ENCODE results near the gene PLXDC2. TPM values are rescaled to one million over a fixed set of nuclear protein-coding genes. Genes with fewer than 3 reads are reported as not detected.

Gene PLXDC2
- total and polyA plus RNA-seq, 2 donors (not counting 1 experiment from before 2014, with no cell fraction given): 0.07 TPM

DNA sequence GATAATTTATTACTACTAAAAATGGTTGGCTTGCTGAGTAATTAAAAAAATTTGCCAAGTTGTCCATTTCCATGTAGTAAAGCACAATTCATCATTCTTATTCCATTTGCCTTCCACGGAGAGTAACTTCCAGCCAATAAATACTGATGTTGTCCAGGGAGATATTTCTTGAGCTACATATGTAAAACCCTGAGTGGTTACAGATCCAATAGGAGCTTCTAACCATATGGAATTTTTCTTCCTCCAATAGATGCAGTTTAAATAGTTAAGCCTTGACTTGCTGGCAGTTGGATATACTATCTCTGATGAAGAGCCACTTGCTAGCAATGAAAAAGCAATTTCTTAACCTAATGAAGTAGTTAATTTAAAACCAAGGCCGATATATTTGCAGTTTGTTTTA is 271.1 kb downstream of the PLXDC2 start:
- ATAC-seq (ENCODE audit: low read depth) (no peak), DNase-seq (no peak)
- ChIA-PET CTCF (no interaction called here), POLR2A (no interaction called here)
- Histone ChIP-seq H3K36me3 (replicated peaks in 1 of 2; ENCODE audit: control extremely low read depth in 1 of 2, control insufficient read depth in 1 of 2, extremely low read depth in 1 of 2, insufficient read depth in 2 of 2, low read length in 1 of 2) (no peaks in the 10 kb centered on the region), H3K9me3 (ENCODE audit: control extremely low read depth in 1 of 3, control insufficient read depth in 2 of 3, insufficient read depth in 1 of 3, low read length in 2 of 3) (peaks cover 0 to 4% (median 0%) of the 10 kb centered on the region in 3 donors), H2AFZ (ENCODE audit: insufficient read depth, low read depth, low read length, poor library complexity, severe bottlenecking) (no peak overlapping the region), H3K4me3 (ENCODE audit: control extremely low read depth in 1 of 5, extremely low read depth in 1 of 5, insufficient read depth in 1 of 5, low read depth in 2 of 5, low read length in 4 of 5) (no peak overlapping the region), H3K27ac (ENCODE audit: low read length in 2 of 2) (no peak overlapping the region), H3K4me2 (replicated peaks; ENCODE audit: low read depth, low read length, poor library complexity, severe bottlenecking) (no peak overlapping the region), H3K4me1 (ENCODE audit: control insufficient read depth in 2 of 2, insufficient read depth in 2 of 2, low read length in 2 of 2) (no peaks in the 10 kb centered on the region), H3K27me3 (replicated peaks in 1 of 4; ENCODE audit: control extremely low read depth in 1 of 4, control insufficient read depth in 3 of 4, insufficient read depth in 4 of 4, low read length in 3 of 4) (no peaks in the 10 kb centered on the region), H3K79me2 (ENCODE audit: control insufficient read depth, insufficient read depth, low read length) (no peaks in the 10 kb centered on the region), H3K9ac (ENCODE audit: low read length) (no peak overlapping the region), H4K20me1 (ENCODE audit: control insufficient read depth, insufficient read depth, low read length, poor library complexity, severe bottlenecking) (no peaks in the 10 kb centered on the region)
- TF ChIP-seq, protein P1, sequence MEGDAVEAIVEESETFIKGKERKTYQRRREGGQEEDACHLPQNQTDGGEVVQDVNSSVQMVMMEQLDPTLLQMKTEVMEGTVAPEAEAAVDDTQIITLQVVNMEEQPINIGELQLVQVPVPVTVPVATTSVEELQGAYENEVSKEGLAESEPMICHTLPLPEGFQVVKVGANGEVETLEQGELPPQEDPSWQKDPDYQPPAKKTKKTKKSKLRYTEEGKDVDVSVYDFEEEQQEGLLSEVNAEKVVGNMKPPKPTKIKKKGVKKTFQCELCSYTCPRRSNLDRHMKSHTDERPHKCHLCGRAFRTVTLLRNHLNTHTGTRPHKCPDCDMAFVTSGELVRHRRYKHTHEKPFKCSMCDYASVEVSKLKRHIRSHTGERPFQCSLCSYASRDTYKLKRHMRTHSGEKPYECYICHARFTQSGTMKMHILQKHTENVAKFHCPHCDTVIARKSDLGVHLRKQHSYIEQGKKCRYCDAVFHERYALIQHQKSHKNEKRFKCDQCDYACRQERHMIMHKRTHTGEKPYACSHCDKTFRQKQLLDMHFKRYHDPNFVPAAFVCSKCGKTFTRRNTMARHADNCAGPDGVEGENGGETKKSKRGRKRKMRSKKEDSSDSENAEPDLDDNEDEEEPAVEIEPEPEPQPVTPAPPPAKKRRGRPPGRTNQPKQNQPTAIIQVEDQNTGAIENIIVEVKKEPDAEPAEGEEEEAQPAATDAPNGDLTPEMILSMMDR (IDR thresholded peaks at IDR 0.05): no peak
- H3K27me3 Mint-ChIP-seq: no peaks in the 10 kb centered on the region
- no CpG with 5 or more reads among the region's 2 CpGs for WGBS (ENCODE audit: insufficient coverage)
- intact Hi-C loops (cut with micrococcal nuclease): no loop called here
- H3K27ac Mint-ChIP-seq: no peak overlapping the region
- peaks cover 9% of the 10 kb centered on the region for H3K9me3 Mint-ChIP-seq (ENCODE audit: insufficient read depth)
- H3K4me1 Mint-ChIP-seq: no peaks in the 10 kb centered on the region
- H3K4me3 Mint-ChIP-seq: no peak overlapping the region

DNA sequence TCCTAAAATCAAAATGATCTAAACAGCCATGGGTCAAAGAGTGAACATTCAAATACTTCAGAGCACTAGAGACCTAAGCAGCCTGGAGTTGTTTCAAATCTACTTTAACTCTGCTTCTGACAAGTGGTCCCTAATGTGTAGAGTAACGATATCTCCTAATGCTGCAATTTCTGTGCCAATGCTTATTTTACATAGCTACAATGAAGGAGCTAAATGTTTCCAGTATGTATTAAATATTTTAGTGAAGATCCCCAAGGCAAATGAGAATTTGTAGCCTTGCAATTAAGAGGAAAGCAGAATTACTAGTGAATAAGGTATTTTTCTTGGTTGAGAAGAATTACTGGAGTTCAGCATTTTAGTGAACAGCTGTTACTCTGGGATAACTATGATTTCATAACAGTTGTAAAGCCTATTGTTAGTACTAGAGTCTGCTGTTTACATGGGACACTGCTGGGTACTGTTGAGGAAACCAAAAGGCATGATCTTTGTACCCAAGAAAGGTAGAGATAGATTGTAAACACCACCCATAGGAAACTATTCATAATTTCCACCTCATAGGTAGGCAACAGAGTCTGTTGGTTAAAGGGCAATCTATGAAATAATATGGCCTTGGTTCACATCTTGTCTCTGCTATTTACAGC is 271.9 kb downstream of the PLXDC2 start:
- CTCF ChIA-PET: no interaction called here
- Histone ChIP-seq H3K4me2 (replicated peaks; ENCODE audit: low read depth, low read length, poor library complexity, severe bottlenecking) (no peak overlapping the region), H3K4me3 (ENCODE audit: control extremely low read depth in 1 of 5, extremely low read depth in 1 of 5, insufficient read depth in 1 of 5, low read depth in 2 of 5, low read length in 4 of 5) (no peak overlapping the region), H3K27ac (ENCODE audit: low read length in 2 of 2) (no peak overlapping the region), H2AFZ (ENCODE audit: insufficient read depth, low read depth, low read length, poor library complexity, severe bottlenecking) (no peak overlapping the region), H3K27me3 (replicated peaks in 1 of 4; ENCODE audit: control extremely low read depth in 1 of 4, control insufficient read depth in 3 of 4, insufficient read depth in 4 of 4, low read length in 3 of 4) (no peaks in the 10 kb centered on the region), H3K79me2 (ENCODE audit: control insufficient read depth, insufficient read depth, low read length) (no peaks in the 10 kb centered on the region), H3K36me3 (replicated peaks in 1 of 2; ENCODE audit: control extremely low read depth in 1 of 2, control insufficient read depth in 1 of 2, extremely low read depth in 1 of 2, insufficient read depth in 2 of 2, low read length in 1 of 2) (no peaks in the 10 kb centered on the region), H3K9me3 (ENCODE audit: control extremely low read depth in 1 of 3, control insufficient read depth in 2 of 3, insufficient read depth in 1 of 3, low read length in 2 of 3) (peaks cover 0 to 2% (median 0%) of the 10 kb centered on the region in 3 donors), H4K20me1 (ENCODE audit: control insufficient read depth, insufficient read depth, low read length, poor library complexity, severe bottlenecking) (no peaks in the 10 kb centered on the region), H3K4me1 (ENCODE audit: control insufficient read depth in 2 of 2, insufficient read depth in 2 of 2, low read length in 2 of 2) (no peaks in the 10 kb centered on the region), H3K9ac (ENCODE audit: low read length) (no peak overlapping the region)
- POLR2A ChIA-PET: no interaction called here
- intact Hi-C loops (cut with micrococcal nuclease): no loop called here
- Mint-ChIP-seq H3K4me1 (no peaks in the 10 kb centered on the region), H3K9me3 (ENCODE audit: insufficient read depth) (peaks cover 9% of the 10 kb centered on the region), H3K27me3 (no peaks in the 10 kb centered on the region), H3K4me3 (no peak overlapping the region), H3K27ac (no peak overlapping the region)
- ATAC-seq (ENCODE audit: low read depth) (no peak), DNase-seq (no peak)
- TF ChIP-seq EZH2 (IDR thresholded peaks at IDR 0.05; ENCODE audit: borderline replicate concordance, insufficient read depth, low read depth, low read length, poor library complexity, severe bottlenecking): no peak
- TF ChIP-seq, protein P1 (IDR thresholded peaks at IDR 0.05): no peak
- no CpG with 5 or more reads among the region's 1 CpG for WGBS (ENCODE audit: insufficient coverage)

Data from B cell (primary cell).